Measurements from ENCODE around the gene DSCAML1. TPM values are rescaled to one million over a fixed set of nuclear protein-coding genes. Genes with fewer than 3 reads are reported as not detected.
A peak's percentile ranks its signal among the peaks of the same experiment; 100 is the strongest.

The DSCAML1 gene
- total RNA-seq, 1 experiment from 2014 or later: not detected

DNA sequence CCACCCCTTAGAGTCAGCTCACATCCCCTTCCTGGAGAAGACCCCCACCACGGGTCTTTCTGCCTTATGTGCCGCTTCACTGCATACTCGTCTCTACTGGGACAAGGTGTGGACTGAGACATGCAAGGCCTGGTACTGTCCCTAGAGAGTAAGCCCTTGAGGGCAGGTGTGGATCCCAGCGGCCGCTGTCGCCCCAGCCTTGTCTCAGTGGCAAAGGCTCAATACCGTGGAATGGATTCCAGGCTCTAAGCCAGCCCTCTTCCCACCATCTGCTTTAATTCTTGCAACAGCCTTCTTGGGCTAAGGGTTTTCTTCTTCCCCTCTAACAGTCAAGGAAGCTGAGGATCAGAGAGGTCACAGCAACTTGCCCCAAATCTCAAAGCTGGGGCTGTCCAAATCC lies 249.1 kb downstream of the DSCAML1 start:
- no peak for DNase-seq (ENCODE audit: low spot score)

DNA sequence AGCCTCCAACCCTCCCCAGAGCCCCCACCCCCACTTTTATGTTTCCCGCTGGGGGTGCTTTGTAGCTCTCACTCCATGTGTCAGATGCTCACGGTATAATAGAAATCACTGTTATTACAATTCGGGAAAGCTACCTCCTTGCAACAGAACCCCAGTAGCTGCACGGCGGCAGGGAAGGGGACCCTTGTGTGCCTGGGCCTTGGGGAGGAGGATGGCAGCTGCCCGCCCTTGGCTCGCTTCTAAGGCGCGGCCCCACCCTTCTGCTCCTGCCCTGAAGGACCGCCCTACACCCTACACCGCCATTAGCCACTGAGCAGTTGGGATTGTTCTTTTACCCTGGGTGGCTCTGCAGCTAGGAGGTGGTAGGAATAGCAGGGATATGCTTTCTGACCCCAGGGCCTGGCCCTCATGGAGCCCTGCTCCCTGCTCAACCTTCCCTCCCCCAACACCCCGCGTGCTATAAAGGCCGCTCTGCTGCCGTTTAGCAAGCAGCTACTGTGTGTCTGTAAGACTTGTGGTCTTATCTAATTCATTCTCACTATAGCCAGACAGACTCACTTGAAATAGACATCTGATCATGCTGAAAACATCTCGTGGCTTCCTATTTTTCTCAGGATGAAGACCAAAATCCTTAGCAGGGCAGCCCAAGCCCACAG lies 249.7 kb downstream of the DSCAML1 start:
- DNase-seq (ENCODE audit: low spot score): no peak

DNA sequence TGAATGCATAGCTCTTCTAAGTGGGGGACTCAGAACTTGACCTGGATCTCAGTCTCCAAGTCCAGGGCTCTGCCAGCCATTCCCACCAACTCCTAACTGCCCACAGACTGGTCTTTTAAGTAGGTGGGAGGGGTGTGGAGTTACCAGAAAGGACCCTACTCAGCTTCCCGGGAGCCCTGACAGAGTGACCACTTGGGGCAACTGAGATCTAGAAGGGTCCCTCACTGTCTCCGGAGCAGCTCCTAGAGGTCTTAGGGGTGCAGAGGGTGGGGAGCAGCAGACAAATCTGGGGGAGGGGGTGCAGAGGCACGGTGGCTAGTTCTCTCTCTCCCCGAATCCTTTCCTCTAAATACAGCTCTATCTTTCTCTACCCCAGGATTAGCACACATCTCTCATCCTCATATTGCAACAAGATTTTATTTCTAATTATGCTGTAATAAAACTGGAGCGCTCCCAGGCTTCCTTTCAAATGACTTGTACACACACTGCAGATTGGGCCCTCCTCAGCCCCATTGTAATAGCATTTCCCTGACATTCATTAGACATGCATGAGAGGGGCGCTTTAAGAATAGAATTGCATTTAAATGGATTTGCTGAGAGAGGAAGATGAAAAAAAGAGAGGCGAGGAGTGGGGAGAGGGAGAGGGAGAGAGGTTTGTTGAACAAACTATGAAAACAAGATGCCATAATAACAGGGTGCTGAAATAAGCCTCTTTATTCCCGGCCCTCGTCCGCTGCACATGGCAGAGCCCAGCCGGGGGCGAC lies 250.4 kb downstream of the DSCAML1 start:
- DNase-seq (ENCODE audit: low spot score): no peak

DNA sequence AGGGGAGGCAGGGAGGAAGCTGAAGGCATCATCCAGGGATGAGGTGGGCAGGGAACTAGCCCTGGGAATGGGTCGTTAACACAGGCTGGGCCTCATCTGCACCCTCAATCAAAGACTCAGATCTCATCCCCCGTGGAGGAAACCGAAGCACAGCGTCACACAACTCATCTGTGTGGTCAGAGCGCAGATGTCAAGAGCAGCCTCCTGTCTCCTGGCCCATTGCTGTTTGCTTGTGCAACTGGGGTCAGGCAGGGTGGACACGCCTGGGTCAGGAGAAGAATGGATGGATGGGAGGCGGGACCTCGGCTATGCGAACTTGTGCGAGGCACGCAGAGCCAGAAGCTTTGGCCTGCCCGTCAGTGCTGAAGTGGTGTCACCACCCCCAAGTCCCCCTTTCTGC lies 251.3 kb downstream of the DSCAML1 start:
- DNase-seq (ENCODE audit: low spot score): no peak

DNA sequence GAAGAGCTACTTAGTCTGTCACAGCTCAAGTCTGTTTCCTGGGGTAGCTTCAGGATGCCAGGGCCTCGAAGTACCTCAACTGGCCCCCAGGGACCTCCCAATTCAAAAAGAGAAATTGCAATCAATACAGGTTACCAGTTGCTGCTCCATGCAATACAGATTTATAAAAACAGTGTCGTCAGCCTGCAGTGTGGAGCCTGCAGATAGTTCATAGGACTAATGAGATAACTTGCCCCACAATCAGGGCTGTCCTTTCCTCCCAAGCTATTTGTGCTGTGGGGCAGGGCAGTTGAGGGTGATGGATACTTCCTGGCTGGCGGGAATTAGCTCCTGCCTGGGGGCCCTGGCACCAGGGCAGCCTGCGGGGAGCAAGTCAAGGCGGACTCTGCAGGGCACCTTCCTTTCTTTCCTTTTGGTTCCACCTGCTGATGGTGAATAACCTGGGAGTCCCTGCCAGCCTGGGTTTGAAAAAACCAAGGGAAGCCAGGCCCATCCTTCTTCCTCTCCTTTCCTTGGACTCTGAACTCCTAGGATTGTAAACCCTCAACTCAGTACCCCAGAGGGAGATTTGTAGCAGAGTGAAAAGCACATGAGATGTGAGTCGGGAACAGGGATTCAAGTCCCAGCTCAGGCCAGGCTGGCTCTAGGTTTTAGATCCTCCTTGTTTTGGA lies 252.8 kb downstream of the DSCAML1 start:
- no peak for DNase-seq (ENCODE audit: low spot score)

DNA sequence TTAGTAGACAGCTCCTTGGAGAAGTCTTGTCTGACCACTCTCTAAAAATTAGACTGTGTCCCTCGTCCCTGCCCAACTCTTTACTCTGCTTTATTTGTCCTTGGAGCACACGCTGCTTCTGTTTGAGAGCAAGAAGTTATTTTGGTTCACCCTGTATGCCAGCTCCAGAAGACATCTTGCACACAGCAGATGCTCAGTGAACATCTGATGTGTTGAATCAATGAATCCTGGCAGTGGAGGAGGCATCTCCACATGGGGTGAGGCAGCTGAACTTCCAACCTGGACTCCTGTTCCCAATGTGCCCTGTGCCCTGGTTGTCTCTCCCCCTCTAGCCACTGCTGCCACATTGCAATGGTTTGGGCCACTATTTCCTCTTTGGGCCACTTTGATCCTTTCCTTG lies 255.8 kb downstream of the DSCAML1 start:
- no peak for DNase-seq (ENCODE audit: low spot score)

DNA sequence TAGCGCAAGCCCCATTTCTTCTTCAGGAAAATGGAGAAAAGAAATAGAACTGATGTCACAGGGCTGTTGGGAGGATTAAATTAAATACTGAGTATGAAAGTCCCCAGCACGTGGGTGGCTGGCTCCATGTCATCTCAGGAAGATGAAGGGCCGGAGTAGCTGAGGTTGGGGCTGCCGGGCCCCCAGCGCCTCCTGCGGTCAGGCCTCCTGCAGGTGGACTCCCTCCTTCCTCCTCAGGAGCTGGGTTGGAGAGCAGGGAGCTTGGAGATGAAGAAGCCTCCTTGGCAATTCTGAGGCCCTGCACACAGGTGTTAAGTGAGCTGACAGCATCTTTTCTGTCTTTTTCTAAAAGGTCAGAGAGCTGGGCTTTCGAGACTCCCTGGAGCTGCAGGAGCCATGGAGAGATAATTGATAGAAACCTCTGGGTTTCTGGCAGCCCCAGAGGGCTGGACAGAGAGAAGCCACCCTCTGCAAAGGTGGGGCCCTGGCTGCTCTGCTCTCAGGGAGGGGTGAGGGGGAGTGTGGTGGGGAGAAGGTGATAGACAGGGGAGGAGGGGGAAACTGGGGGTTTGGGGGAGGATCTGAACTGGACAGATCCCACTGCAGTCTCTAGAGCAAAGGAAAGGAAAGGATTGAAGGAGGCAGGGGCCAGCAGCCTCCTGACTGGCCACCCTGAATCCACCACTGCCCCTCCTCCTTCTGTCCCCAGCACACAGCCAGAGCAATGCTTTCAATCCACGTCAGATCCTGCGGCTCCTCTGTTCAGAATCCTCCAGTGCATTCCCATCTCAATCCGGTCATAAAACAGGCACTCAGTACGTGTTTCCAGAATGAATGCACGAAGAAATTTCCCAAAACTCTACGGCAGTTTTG lies 258.5 kb downstream of the DSCAML1 start:
- no peak for DNase-seq (ENCODE audit: low spot score)

DNA sequence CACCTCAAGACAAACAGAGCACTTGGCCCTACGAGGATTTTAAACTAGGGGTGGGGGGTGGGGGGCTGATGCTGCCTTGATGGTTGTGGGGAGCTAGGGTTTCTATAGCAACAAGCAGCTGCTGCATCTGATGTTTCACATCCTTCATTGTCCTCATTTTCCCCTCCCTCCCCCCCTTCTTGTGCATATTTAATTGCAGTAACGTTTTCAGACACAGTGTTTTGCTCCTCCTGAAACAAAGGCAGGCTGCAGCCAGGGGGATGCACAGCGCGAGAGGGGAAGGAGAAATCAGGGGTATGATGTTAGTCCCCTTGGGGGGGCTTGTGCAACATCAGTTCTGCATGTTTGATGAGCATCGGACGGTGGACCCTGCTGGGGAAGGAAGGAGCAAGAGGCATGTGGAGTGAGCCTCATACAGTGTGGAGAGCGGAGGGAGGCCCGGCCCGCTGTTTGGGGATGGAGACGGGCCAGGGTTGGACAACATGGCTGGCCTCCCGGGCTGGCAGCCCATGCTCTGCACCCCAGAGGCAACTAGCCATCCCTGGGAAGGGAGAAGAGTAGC lies 261.1 kb downstream of the DSCAML1 start:
- DNase-seq (ENCODE audit: low spot score): no peak

DNA sequence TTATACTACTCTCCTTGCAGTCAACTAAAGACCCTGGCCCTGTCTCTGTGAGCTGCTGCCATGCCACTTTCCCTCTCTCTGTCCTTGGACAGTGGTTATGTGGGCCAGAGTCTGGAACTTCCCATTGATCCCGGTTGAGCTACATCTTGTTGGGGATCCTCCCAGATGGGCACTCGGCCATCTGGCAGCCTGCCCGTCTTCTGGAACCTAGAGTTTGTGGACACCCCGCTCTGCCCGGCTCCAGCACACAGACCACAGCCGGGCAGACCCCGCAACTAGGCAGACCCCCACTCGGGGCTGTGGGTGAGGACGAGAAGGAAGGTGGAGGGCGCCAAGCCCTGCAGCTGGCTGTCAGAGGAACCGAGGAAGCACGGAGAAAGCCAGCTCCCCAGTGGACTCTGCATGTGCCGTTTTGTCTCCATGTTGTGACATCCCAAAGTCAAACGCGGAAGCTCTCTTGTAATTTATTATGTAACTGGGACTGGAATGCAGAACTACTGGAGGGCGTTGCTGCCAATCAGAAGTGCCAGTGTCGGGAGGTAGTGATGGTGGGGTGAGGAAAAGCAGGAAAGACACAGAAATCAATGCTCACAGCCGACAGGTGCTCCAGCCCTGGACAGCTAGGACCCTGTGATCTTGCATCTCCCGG lies 261.7 kb downstream of the DSCAML1 start:
- no peak for DNase-seq (ENCODE audit: low spot score)

DNA sequence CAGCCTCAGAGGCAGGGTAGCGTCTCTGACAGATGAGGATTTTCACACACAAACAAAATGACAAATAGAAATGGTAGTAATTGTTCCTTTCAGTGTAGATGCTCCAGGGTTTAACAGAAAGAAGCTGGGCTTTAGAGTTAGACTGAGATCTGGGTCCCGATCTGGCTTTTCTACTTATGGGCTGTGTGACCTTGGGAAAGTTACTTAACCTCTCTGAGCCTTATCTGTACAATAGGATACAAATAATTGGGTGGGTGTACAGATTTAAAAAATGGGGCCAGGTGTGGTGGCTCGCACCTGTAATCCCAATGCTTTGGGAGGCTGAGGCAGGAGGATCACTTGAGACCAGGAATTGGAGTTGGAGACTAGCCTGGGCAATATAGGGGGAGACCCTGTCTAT lies 264.4 kb downstream of the DSCAML1 start:
- no peak for DNase-seq (ENCODE audit: low spot score)

DNA sequence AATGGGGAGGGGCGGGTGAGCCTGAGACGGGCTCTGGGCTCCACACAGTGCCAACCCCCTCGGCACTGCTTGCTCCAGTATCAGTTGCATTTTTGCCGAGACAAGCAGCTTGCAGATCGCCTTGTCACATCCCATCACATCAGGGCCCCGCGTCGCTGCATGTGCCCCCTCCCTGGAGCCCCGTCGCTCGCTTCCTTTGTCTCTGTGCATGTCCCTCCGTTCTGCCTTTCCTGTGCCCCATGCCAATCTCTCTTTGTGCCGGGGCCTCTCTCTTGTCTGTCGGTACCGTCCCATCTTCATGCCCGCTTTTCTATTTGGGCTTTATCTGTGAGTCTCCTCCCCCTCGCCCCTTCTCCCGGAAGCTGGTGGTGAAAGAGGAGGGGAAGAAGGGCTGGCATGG lies 267.2 kb downstream of the DSCAML1 start:
- no peak for DNase-seq (ENCODE audit: low spot score)

DNA sequence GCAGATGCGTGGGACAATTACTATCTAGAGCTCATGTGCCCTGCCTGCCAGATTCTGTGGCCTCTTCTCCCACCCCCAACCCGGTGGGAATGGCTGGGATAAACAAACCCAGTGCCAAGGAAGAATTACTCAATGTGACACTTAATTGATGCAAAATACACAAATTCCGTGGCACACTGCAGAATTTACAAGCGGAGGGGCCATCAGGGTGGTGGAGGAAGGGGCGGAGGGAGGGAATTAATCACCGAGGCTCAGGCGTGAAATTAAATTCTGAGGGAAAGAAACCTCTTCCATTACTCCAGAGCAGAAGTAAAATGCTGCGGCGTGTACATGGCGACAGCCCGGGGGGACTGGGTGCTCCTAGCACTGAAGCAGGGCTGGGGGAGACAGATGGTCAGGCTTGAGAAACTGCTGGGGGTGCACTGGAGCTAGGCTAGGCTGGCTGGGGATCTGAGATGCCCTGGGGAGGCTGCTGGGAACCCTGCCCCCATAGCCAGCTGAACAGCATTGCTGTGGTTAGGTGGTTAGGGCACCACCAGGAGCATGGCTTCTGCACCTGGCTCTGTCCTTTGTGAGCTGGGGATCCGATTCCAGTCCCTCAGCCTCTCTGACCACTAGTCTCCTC lies 268.8 kb downstream of the DSCAML1 start:
- peak; percentile 10 for DNase-seq (ENCODE audit: low spot score)

DNA sequence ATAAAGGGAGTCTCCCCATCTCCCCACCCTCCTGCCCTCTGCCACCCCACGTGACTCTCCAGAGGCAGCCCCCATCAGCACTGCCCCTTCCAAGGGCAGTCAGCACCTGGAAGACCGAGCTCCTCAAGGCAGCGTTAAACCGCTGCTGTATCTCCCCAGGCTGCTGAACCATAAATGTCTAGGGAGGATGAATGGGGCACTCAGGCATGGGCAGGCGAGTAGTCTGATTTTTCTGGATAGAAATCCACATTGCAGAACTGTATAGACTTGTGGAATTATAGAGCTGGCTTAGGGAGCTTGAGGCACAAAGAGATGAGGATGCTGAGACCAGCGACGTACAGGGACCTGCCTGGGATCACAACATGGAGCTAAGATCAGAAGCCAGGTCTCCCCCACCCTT lies 269.7 kb downstream of the DSCAML1 start:
- DNase-seq (ENCODE audit: low spot score): no peak

DNA sequence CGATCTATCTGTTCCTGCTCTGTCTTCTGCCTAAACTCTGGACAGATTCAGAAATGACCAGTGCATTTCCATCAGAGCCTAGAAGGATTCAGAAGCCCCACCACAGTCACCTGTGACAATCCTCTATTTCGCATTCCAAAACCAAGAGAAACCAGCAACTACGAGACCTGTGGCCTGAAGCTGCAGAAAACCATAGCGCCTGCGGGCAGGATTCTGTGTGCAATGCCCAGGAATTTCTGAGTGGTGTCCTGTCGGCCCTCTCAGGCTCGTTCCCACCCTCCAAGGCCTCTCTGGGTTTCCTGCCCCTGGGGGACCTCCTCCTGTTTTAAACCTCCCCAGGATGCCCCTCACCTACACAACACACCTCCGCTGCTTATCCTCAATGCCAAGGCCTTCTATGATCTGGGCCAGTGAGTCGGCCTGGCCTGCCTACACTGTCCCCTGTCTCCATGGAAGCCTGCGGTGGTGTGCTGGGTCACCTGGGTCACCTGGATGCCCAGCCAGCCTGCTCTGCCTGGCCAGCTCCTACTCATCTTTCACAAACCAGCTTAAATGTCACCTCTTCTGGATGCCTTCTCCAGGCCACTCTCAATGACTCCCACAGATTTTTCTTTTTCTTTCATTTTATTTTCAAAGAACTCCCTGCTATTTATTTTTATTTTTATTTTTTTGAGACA lies 271.0 kb downstream of the DSCAML1 start:
- no peak for DNase-seq (ENCODE audit: low spot score)

DNA sequence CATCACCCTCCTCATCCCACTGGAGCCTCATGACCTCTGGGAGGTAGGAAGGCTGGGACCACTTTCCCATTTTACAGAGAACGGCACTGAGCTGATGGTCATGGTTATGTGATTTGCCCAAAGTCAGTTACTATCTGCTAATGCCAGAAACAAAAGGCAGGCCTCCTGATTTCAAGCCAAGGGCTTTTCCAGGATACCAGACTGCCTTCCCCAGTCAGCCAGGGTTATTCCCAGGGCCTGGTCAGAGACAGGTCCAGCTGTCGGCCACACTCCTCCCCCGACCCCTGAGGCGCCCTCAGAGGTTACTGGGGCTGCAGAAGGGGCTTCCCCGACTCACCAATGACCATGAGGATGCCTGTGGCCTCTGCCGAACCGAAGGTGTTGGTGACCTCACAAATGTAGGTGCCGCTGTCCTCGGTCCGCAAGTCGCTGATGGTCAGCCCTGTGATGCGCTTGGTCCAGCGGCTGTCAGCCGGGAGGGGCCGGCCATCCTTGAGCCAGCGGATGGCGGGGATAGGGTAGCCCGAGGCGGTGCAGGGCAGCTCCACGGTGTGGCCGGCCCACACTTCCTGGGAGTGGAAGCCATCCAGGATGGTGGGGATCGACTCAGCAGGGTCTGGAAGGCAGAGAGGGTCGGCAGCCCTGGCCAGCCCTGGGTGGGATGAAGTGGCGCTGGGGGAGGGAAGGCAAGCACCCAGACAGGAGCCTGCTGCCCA lies 272.4 kb downstream of the DSCAML1 start:
- no peak for DNase-seq (ENCODE audit: low spot score)

DNA sequence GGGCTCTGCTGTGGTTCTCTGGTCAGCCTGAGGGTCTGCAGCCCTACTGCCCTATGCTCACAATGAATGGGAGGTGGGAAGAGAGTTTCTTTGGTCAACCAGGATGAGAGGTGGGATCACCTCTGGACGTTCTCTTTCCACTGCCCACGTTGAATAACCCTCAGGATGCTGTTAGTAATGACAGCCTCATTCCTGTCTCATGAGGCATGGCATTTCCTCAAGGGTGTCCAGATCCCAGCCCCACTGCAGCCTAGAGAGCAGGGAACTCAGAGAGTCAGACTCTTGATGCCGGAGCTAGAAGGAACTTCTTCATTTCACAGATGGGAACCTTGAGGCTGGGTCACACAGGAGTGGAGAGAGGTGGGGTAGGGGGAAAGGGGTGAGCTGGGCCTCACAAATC lies 273.3 kb downstream of the DSCAML1 start:
- DNase-seq (ENCODE audit: low spot score): no peak

DNA sequence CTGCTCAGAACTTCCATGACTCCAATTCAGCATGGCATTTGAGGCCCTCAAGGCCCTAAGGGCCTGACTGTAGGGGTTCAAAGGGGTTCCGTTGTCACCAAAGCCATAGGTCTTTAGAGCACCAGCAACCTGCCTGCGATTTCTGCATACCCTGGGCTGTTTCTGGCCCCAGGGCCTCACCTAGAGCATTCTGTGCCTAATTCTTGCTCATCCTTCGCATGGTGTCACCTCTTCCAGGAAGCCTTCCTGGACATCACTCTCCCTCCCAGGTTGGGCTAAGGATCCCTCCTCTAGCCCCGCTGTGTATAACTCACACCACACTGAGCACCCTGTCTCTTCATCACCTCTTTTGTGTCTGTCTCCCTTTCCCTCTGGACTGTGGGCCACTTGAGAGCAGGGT lies 275.0 kb downstream of the DSCAML1 start:
- DNase-seq (ENCODE audit: low spot score): no peak

DNA sequence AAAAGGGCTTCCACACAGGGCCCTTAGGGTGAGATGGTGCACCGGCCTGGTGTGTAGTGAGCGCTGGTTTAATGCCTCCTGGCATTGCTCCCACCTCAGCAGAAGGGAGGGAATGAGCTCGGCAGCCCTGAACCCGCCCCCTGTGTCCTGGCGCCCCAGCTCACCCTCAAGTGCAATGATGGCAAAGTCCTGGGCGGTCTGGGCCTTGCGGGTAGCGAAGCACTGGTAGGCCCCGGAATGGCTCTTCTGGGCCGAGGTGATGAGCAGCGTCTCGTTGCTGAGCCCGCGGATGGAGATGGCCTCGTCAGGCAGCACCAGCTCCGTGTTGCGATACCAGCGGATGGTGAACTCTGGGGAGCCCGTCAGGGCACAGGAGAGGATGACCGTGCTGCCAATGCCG lies 276.1 kb downstream of the DSCAML1 start:
- DNase-seq (ENCODE audit: low spot score): no peak

DNA sequence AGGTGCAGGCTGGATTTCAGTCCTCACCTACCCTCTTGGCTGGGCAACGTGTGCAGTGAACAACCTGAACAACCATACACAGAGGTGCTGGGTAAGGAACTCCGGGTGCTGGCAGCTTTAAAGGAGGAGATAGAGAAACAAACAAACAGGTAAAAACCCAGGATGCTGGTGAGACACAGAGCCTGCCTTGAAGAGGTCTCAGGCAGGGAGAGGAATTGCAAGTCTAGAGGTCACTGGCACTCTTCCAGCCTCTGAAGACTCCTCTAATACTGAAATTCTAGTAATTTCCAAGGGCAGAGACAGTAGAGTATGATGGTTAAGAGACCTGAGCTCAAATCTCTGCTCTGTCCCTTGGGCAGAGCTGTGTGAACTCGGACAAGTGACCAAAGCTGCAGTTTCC lies 276.8 kb downstream of the DSCAML1 start:
- no peak for DNase-seq (ENCODE audit: low spot score)

DNA sequence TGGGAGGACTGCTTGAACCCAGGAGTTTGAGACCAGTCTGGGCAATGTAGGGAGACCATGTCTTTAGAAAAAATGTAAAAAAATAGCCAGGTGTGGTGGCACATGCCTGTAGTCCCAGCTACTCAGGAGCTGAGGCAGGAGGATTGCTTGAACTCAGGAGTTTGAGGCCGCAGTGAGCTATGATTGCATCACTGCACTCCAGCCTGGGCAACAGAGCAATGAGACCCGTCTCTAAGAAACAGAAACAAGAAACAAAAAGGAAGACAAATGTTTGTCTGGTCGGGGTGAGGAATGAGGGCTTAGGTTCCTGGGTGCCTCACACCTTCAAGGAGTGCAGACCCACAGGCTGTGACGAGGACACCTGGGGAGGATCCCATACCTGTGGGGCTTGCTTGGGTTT lies 277.4 kb downstream of the DSCAML1 start:
- DNase-seq (ENCODE audit: low spot score): no peak

Data from A172 (cell line).